ENCODE measurements around the gene UFM1. TPM values are rescaled to one million over a fixed set of nuclear protein-coding genes. Genes with fewer than 3 reads are reported as not detected.

Gene UFM1
- total and polyA plus RNA-seq, 2 donors (not counting 1 experiment from before 2014, with no cell fraction given): 27.5 to 61.6 TPM

DNA sequence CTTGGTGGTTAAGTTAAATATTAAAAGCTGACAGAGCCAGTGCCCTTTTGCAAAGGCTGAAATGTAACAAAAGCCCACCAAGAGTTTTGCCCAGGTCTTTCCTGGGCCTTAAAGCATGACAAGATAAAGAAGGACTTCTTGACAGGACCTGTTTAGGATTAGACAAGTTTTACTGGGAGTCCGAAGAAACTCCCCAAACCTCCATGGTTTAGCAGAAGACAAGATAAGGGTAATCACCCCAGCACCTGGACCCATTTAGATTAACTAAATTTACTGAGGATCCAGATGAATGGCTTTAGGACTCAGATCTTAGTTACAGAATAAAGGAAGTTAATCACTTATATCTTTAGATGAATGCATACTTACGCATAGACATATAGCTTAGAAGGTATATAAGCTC is 14.8 kb upstream of the UFM1 start:
- Histone ChIP-seq H3K27me3 (replicated peaks in 1 of 4; ENCODE audit: control extremely low read depth in 1 of 4, control insufficient read depth in 3 of 4, insufficient read depth in 4 of 4, low read length in 3 of 4) (no peaks in the 10 kb centered on the region), H3K36me3 (replicated peaks in 1 of 2; ENCODE audit: control extremely low read depth in 1 of 2, control insufficient read depth in 1 of 2, extremely low read depth in 1 of 2, insufficient read depth in 2 of 2, low read length in 1 of 2) (no peaks in the 10 kb centered on the region), H3K79me2 (ENCODE audit: control insufficient read depth, insufficient read depth, low read length) (no peaks in the 10 kb centered on the region), H3K4me1 (ENCODE audit: control insufficient read depth in 2 of 2, insufficient read depth in 2 of 2, low read length in 2 of 2) (no peaks in the 10 kb centered on the region), H3K4me2 (replicated peaks; ENCODE audit: low read depth, low read length, poor library complexity, severe bottlenecking) (no peak overlapping the region), H2AFZ (ENCODE audit: insufficient read depth, low read depth, low read length, poor library complexity, severe bottlenecking) (no peak overlapping the region), H3K9me3 (ENCODE audit: control extremely low read depth in 1 of 3, control insufficient read depth in 2 of 3, insufficient read depth in 1 of 3, low read length in 2 of 3) (no peaks in the 10 kb centered on the region), H3K9ac (ENCODE audit: low read length) (no peak overlapping the region), H3K27ac (ENCODE audit: low read length in 2 of 2) (no peak overlapping the region), H4K20me1 (ENCODE audit: control insufficient read depth, insufficient read depth, low read length, poor library complexity, severe bottlenecking) (no peaks in the 10 kb centered on the region), H3K4me3 (ENCODE audit: control extremely low read depth in 1 of 5, extremely low read depth in 1 of 5, insufficient read depth in 1 of 5, low read depth in 2 of 5, low read length in 4 of 5) (no peak overlapping the region)
- WGBS (ENCODE audit: insufficient coverage): 100% methylated on average over 1 of the region's 2 CpGs
- no peak for TF ChIP-seq EZH2 (IDR thresholded peaks at IDR 0.05; ENCODE audit: borderline replicate concordance, insufficient read depth, low read depth, low read length, poor library complexity, severe bottlenecking)
- TF ChIP-seq, protein P1, sequence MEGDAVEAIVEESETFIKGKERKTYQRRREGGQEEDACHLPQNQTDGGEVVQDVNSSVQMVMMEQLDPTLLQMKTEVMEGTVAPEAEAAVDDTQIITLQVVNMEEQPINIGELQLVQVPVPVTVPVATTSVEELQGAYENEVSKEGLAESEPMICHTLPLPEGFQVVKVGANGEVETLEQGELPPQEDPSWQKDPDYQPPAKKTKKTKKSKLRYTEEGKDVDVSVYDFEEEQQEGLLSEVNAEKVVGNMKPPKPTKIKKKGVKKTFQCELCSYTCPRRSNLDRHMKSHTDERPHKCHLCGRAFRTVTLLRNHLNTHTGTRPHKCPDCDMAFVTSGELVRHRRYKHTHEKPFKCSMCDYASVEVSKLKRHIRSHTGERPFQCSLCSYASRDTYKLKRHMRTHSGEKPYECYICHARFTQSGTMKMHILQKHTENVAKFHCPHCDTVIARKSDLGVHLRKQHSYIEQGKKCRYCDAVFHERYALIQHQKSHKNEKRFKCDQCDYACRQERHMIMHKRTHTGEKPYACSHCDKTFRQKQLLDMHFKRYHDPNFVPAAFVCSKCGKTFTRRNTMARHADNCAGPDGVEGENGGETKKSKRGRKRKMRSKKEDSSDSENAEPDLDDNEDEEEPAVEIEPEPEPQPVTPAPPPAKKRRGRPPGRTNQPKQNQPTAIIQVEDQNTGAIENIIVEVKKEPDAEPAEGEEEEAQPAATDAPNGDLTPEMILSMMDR (IDR thresholded peaks at IDR 0.05): no peak
- intact Hi-C loops (cut with micrococcal nuclease): no loop called here
- Mint-ChIP-seq H3K27ac (no peak overlapping the region), H3K9me3 (ENCODE audit: insufficient read depth) (no peaks in the 10 kb centered on the region), H3K4me3 (no peak overlapping the region), H3K27me3 (no peaks in the 10 kb centered on the region), H3K4me1 (no peaks in the 10 kb centered on the region)
- DNase-seq (no peak), ATAC-seq (ENCODE audit: low read depth) (no peak)
- CTCF ChIA-PET: no interaction called here
- POLR2A ChIA-PET: no interaction called here

GRCh38 chr13:38338089-38338488 is 11.6 kb upstream of the UFM1 start:
- Mint-ChIP-seq H3K4me1 (no peaks in the 10 kb centered on the region), H3K27ac (no peak overlapping the region), H3K9me3 (ENCODE audit: insufficient read depth) (no peaks in the 10 kb centered on the region), H3K4me3 (no peak overlapping the region), H3K27me3 (peaks cover 5% of the 10 kb centered on the region)
- CTCF ChIA-PET: no interaction called here
- ATAC-seq (ENCODE audit: low read depth) (no peak), DNase-seq (no peak)
- TF ChIP-seq, protein P1 (IDR thresholded peaks at IDR 0.05): no peak
- no peak for TF ChIP-seq EZH2 (IDR thresholded peaks at IDR 0.05; ENCODE audit: borderline replicate concordance, insufficient read depth, low read depth, low read length, poor library complexity, severe bottlenecking)
- Histone ChIP-seq H4K20me1 (ENCODE audit: control insufficient read depth, insufficient read depth, low read length, poor library complexity, severe bottlenecking) (no peaks in the 10 kb centered on the region), H3K4me3 (ENCODE audit: control extremely low read depth in 1 of 5, extremely low read depth in 1 of 5, insufficient read depth in 1 of 5, low read depth in 2 of 5, low read length in 4 of 5) (no peak overlapping the region), H3K79me2 (ENCODE audit: control insufficient read depth, insufficient read depth, low read length) (no peaks in the 10 kb centered on the region), H3K9ac (ENCODE audit: low read length) (no peak overlapping the region), H3K4me1 (ENCODE audit: control insufficient read depth in 2 of 2, insufficient read depth in 2 of 2, low read length in 2 of 2) (no peaks in the 10 kb centered on the region), H2AFZ (ENCODE audit: insufficient read depth, low read depth, low read length, poor library complexity, severe bottlenecking) (no peak overlapping the region), H3K27me3 (replicated peaks in 1 of 4; ENCODE audit: control extremely low read depth in 1 of 4, control insufficient read depth in 3 of 4, insufficient read depth in 4 of 4, low read length in 3 of 4) (no peaks in the 10 kb centered on the region), H3K4me2 (replicated peaks; ENCODE audit: low read depth, low read length, poor library complexity, severe bottlenecking) (no peak overlapping the region), H3K27ac (ENCODE audit: low read length in 2 of 2) (no peak overlapping the region), H3K9me3 (ENCODE audit: control extremely low read depth in 1 of 3, control insufficient read depth in 2 of 3, insufficient read depth in 1 of 3, low read length in 2 of 3) (no peaks in the 10 kb centered on the region), H3K36me3 (replicated peaks in 1 of 2; ENCODE audit: control extremely low read depth in 1 of 2, control insufficient read depth in 1 of 2, extremely low read depth in 1 of 2, insufficient read depth in 2 of 2, low read length in 1 of 2) (no peaks in the 10 kb centered on the region)
- intact Hi-C loops (cut with micrococcal nuclease): no loop called here
- POLR2A ChIA-PET: no interaction called here
- WGBS (ENCODE audit: insufficient coverage): no CpG with 5 or more reads among the region's 2 CpGs

All from B cell (primary cell).